GM19467 (cell line): ENCODE results near the gene SLC5A4.

Experiments used
- ATAC-seq: cut with Tn5 transposase; IDR thresholded peaks from one replicate; pipeline ENCODE4 v1.9.1; 2021; ENCODE audit warnings: mild to moderate bottlenecking, moderate library complexity; ENCODE audit not compliant: unreplicated experiment

The SLC5A4 gene

DNA sequence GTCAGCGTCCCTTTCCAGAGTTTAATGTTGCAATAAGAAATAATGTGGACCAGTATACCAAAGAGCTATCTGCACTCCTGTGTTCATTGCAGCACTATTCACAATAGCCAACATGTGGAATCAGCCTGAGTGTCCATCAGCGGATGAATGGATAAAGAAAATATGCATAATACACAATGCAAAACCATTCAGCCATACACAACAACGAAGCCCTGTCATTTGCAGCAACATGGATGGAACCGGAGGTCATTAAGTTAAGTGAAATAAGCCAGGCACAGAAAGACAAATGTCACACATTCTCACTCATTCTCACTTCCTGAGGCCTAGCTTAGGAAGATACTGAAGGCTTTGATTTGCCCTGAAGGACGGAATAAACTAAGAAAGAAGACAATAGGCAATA is 22.1 kb downstream of the SLC5A4 start:
- ATAC-seq = no peak

DNA sequence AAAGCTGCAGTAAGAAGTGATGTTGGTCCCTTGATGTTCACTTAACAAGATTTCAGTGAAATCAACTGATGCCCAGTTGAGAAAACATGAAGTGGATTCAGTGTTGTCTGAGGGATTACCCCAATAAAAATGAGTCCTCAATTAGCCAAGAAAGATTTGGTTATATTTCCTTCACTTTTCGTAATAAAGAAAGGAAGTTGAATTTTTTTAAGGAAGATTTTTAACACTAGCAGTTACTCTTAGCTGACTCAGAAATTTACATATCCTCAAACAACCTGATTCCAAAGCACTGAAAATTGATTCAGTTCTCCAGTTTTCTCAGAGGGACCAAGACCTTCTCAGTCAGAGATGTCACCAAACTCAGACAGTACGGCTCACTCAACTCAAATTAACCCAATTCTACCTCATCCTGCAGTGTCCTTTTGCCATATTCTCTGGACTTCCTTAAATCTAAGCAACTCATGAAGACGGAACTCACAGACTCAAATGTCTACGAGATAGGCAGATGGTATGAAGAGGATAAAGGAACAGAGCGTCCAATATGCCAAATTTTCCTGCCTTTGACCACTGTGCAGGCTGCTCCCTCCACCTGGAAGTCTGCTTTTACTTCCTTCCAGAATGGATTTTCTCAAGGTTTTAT is 22.8 kb downstream of the SLC5A4 start:
- ATAC-seq = no peak

DNA sequence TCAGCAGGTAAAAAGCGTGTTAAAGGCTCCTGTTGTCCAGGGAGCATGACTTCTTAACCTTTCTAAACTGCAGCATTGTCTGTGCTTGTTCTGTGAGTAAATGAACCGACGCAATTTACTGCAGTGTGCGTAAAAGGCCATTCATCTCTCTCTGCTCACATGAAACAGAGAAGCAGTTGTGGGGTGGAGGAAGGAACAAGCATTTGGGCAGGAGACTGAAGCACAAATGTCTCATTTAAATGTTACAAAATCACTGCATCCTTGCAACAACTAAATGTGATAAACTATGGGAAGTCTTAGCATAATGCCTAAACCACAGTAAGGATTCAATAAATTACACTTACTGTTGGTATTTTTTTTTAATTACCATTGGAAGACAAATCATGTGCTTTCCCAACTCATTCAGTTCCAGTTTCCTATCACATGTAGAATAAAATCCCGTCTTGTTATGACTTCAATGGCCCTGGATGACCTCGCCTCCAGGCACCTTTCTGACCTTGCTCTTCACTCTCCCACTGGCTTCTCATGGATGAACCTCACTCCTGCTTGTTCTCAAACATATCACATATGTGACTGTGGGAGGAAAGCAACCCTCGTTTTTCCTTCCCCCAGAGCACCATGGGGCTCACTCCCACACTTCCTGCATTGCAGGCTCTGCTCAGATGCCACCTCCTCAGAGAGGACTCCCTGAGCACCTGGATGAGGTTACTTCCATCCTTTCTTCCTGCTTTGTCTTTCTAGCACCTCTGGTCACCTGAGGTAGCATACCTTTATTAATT is 28.6 kb downstream of the SLC5A4 start:
- ATAC-seq = no peak

DNA sequence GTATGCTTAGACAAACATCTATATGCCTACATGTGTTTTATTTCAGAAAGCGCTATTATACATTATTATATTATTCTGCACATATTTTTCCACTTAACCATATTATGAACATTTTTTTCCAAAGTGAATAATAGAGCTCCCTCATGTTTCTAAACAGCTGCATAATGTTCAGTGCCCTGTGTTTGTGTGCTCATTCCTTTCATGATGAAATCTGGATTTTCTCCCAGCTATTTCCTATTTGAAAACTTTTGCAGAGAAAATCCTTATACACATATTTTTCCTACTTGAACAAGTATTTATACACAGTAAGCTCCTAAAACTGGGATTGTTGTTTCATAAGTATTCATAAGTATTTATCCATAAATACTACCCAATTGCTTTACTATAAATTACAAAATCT is 32.2 kb downstream of the SLC5A4 start:
- ATAC-seq = no peak

DNA sequence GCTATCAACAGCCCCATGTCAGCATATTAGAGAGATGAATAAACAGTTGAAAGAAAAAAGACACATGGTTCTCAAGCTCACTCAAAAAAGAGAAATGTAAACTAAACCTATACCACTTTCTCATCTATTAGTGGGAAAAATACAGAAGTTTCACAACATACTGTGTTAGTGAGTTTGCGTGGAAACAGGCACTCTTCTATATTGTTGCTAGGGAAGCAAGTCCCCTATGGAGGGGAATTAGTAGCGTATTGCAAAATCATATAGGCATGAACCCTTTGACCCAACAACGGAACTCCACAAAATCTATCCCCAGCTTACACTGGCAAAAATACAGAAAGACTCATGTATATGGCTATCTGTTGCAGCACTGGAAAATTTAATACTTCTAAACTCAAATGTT is 36.1 kb downstream of the SLC5A4 start:
- ATAC-seq = no peak

DNA sequence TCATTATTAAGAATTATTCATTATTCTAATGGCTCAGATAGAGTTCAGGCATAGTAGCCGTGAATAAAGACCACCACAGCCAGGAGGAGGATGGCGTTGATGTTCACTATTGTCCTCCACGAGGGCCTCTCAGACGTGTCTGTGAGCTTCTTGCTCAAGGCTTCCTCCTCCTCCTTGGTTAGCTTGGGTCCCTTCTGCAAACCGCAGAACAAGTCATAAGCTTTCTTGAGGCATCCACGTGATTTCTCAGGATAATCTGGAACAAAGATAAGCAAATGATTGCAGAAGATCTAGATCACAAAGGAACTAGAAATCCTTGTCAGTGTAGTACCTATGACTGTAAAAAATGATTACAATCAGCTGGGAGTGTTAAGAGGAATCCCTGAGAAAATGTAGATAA is 36.7 kb downstream of the SLC5A4 start:
- no peak for ATAC-seq

DNA sequence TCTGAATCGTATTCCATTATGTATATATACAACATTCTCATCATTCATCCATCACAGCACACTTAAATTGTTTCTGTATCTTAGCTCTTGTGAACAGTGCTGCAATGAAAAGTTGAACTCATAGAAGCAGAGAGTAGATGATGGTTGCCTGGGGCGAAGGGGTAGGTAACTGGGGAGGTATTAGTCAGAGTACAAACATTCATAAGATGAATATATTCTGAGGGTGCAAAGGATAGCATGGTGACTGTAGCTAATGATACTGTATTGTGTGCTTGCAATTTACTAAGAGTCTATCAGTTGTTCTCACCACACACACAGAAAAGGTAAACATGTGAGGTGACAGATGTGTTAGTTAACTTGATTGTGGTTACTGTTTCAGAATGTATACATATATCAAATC is 37.7 kb downstream of the SLC5A4 start:
- ATAC-seq = no peak

DNA sequence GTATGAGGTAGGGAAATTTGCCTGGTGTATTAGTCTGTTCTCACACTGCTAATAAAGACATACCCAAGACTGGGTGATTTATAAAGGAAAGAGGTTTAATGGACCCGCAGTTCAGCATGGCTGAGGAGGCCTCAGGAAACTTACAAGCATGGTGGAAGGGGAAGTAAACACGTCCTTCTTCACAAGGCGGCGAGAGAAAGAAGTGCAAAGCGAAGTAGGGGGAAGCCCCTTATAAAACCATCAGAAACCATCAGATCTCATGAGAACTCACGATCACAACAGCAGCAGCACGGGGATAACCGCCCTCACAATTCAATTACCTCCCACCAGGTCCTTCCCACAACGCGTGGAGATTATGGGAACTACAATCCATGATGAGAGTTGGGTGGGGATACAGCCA is 38.2 kb downstream of the SLC5A4 start:
- no peak for ATAC-seq

DNA sequence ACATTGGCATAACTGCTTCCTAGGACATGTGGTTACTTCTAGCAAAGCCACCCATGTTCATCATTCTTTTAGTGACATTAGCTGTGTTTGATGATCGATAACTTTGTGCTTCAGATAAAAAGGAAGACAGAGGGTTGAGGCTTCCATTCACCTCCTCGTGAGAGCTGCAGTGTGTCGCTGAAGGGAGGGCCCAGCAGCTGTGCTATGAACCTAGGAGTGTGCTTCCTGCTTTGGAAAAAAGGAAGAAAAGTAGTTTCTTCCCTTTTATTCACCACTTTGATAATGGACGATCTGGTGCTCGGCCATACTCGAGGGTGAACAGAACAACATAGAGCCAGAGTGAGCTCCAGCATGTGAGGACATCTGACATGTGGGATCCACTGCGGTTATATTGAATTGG is 44.1 kb downstream of the SLC5A4 start:
- ATAC-seq = no peak

DNA sequence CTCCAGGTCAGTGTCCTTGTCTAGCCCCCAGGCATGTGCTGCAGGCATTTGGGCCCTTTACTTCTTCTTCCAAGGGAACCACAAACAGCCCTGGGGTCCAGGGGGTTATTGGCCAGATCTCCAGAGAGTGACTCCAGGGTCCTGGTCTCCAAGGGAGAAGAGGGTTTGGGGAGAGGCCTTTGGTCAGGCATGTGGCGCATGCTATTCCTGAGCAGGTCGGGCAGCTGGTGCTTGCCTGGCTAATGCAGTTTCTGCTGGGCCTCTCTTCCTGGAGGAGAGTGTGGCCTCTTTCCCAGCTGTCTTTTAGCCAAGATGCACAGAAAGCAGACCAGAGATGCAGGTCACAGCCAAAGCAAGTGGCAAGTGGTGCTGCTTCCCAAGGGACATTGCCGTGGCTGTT is 46.5 kb downstream of the SLC5A4 start:
- no peak for ATAC-seq

DNA sequence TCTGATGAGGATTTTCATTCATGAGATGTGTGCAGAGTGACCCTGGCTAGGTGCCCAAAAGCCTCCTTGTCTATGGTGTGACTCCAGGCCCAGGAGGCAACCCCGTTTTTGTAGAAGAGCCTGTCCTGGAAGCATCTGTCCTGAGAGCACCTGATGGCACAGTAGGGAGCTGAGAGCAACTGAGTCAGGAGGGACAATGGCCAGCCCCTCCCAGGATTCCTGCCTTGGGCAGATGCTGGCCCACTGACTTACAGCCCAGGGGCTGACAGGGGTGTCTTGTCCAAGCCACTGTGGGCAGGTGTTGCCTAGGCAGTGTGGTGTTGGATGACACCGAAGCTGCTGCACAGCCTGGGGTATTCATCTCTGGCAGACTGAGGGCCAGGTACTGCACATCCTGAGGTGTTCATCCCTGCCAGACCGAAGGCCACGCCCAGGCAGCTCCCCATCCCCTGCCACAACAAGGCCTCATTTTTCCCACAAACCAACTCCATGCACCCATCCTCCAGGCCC is 47.1 kb downstream of the SLC5A4 start:
- ATAC-seq = no peak

DNA sequence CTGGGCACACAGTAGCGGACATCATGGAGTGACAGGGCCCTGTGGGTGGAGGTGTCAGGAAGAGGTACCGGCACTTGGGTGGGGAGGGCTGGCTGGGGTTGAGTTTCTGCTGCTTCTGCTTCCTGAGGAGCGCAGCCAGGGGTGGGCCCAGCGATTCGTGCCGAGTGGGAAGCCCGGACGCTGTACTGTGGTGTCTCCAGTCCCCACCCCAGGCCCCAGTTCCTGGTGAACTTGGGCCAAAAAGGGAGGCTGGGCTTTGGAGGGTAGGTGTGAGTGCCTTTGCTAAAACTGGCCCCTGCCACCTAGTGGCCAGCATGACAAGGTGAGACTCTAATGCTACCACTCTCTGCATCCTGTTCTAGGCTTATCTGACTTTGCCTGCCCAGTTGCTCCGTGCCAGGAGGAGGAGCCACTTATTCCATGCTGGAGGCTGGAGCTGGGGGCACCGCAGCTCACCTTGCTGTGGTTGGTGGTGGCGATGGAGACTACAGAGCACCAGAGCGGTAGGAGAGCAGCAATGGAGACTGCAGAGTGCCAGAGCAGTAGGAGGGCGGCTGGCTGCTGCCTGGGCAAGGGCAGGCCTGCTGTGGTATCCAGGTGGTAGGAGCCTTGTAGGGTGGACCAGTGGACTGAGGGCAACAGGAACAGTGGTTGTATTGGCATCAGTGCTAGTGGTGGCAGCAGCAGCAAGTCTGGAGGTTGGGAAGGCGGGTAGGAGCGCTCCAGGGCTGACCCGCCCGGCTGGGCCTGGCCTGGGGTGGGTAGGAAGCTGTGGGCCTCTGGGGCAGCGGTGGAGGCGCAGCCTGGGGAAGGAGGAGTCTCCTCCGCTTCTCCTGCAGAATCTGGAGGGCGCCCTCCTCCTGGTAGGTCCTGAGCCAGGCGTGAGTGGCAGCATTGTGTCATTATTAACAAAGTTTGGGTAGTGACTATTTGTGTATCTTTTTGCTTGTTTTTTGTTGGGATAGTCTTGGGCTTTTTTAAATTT is 48.1 kb downstream of the SLC5A4 start:
- ATAC-seq = no peak

DNA sequence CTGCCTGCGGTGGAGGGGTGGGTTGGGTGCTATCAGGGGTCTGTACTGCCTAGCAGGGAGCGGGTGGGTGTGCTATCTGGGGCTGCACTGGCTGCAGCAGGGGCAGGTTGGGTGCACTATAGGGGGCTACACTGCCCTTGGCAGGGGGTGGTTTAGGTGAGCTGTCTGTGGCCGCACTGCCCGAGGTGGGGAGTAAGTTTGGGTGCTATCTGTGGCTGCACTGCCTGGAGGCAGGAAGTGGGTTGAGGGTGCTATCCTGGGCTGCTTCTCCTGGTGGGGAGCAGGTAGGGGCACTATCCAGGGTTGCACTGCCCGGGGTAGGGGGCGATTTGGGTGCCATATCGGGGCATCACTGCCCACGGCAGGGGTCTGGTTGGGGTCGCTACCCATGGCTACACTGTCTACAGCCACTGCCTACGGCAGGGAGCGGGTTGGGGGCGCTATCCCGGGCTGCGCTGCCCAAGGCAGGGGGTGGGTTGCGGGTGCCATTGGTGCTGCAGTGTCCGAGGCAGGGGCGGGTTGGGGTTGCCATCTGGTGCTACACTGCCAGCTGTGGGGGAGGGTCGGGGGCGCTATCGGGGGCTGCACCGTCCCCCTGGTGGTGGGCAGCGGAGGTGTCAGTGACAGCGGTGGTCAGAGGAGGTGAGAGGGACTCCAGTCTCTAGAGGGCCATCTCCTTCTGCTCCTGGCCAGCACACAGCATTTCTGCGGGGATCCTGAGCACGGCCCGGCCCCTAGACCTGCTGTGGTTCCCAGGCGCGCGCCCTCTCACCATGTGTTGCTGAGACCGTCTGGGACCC is 49.0 kb downstream of the SLC5A4 start:
- no peak for ATAC-seq

DNA sequence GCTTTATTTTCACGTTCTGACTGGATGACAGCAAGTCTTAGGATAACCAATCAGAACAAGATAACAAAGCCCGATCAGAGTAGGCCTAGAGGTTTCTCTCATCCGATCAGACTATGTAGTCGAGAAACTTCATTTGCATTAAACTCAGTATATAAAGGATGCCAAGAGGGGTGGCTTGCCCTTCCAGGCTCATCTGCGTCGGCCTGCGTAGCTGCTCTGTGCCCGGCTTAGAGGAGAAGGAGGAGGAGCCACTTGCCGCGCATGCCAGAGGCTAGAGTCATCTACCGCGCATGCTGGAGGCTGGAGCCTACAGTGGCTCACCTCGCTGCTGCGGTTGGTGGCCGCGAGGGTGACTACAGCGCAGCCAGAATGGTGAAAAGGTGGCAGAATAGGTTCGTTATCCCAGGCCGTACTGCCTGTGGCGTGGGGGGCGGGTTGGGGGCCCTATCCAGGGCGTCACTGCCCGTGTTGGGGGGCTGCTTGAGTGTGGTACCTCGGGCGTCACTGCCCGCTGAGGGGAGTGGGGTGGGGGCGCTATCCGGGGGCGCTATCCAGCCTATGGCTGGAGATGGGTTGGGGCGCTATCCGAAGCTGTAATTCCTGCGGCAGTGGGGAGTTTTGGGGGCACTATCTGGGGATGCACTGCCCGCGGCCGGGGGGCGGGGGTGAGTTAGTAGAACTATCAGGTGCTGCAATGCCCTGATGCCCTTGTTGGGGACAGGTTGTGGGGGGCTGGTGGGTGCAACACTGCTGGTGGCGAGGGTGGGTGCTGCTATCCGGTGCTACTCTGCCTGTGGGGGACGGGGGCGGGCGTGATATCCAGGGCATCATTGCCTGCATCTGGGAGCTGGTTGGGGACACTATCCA is 50.1 kb downstream of the SLC5A4 start, which contains the start of gene RFPL2:
Gene RFPL2 (minus strand): TSS at position 218 of the 867 bp plus-strand sequence. CDS start 2,622 bp downstream, outside the sequence.
- no peak for ATAC-seq

DNA sequence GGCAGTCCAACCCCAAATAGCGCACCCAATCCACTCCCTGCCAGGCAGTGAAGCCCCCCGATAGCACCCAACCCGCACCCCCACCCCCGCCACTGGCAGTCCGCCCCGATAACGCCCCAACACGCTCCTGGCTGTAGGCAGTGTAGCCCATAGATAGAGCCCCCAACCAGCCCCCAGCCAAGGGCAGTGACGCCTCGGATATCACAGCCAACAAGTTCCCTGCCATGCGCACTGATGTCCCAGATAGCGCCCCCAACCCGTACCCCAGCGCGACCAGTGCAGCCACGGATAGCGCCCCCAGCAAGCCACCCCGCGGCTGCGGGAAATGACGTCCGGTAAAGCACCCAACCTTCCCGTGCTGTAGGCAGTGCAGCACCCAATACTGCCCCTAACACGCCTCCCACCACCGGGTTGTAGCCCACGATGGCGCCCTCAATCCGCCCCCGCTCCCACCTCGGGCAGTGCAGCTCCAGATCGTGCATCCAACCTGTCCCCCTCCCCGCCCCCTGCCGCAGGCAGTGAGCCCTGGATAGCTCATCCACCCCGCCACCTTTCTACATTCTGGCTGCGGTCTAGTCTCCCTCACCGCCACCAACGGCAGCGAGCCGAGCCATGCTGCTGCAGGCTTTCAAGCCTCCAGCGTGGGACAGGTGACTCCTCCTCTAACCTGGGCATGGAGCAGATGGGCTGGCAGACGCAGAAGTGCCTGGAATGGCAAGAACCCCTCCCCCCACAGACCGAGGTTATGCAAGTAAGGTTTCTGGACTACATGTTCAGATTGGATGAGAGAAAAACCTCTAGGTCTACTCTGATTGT is 50.9 kb downstream of the SLC5A4 start:
- ATAC-seq = no peak

DNA sequence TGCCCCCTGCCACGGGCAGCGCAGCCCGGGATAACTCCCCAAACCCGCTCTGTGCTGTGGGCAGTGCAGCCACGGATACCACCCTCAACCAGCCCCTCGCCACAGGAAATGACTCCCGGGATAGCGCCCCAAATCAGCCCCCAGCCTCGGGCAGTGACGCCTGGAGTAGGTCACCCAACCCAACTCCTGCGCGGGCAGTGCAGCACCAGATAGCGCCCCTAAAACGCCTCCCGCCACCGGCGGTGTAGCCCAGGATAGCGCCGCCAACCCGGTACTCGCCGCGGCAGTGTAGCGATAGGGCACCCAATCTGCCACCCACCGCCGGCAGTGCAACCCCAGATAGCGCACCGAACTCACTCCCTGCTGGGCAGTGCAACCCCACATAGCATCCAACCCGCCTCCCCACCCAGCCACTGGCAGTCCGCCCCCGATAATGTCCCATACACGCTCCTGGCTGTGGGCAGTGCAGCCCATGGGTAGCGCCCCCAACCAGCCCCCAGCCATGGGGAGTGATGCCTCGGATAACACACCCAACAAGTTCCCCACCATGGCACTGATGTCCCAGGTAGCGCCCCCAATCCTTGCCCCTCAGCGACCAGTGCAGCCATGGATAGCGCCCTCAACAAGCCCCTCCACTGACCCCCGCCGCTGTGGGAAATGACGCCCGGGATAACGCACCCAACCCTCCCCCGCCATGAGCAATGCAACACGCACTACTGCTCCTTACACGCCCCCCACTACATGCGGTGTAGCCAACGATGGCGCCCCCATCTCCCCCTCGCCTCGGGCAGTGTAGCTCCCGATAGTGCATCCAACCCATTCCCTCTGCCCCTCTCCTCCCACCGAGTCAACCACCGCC is 51.7 kb downstream of the SLC5A4 start:
- ATAC-seq = no peak

DNA sequence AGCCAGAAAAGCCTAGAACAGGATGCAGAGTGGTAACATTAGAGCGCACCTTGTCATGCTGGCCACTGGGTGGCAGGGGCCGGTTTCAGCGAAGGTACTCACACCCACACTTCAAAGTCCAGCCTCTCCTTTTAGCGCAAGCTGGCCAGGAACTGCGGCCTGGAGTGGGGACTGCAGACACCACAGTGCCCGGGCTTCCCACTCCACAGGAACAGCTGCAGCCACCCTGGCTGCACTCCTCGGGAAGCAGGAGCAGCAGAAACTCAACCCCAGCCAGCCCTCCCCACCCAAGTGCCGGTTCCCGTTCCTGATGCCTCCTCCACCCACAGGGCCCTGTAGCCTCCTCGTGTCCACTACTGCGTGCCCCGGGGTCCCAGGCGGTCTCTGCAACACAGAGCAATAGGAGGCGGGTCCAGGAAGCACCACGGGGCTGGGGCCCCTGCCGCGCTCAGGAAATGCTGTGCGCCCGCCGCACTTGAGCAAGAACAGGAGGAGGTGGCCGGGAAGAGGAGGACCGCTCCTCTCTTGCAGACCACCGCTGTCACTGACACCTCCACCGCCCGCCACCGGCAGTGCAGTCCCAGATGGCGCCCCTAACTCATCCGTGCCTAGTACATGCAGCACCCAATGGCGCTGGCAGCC is 52.5 kb downstream of the SLC5A4 start:
- ATAC-seq = no peak
